Breast epithelium (tissue), 4 donors: ENCODE data around the gene NPR2. TPM values are rescaled to one million over a fixed set of nuclear protein-coding genes. Genes with fewer than 3 reads are reported as not detected.

ENCODE experiments used
- DNase-seq, 2 donors: peaks; one replicate each; pipeline ENCODE4 v3.0.0-alpha.2; 2019; ENCODE audit warnings: low spot score in 2 of 2
- H3K27ac ChIP-seq, 2 donors: fragments of 200-600 bp; sonication (generic) in 1 of 2; one replicate each; pipeline ENCODE4 v1.5.1; 2016 to 2019; ENCODE audit warnings: mild to moderate bottlenecking in 1 of 2
- H3K27me3 ChIP-seq, 2 donors: fragments of 200-600 bp; sonication (generic) in 1 of 2; one replicate each; pipeline versions ENCODE4 v1.5.1 to v1.6.0; 2017 to 2019; ENCODE audit warnings: control low read depth in 1 of 2, mild to moderate bottlenecking in 1 of 2
- H3K36me3 ChIP-seq: fragments of 200-600 bp; one replicate; pipeline ENCODE4 v1.5.1; 2019
- H3K4me1 ChIP-seq, 2 donors: fragments of 200-600 bp; sonication (generic); one replicate each; pipeline ENCODE4 v1.5.1; 2016 to 2019; ENCODE audit warnings: control low read depth in 1 of 2
- H3K4me3 ChIP-seq, 3 donors: fragments of 200-600 bp; sonication (generic); 1 replicate in 2 of 3; 2 replicates in 1 of 3; pipeline ENCODE4 v1.5.1; 2016 to 2019; ENCODE audit warnings: mild to moderate bottlenecking in 3 of 3, moderate library complexity in 2 of 3
- H3K9me3 ChIP-seq, 2 donors: fragments of 200-600 bp; sonication (generic) in 1 of 2; one replicate each; pipeline ENCODE4 v1.5.1; 2016 to 2019; ENCODE audit warnings: control low read depth in 1 of 2
- POLR2A ChIP-seq: fragments of 450-650 bp; IDR thresholded peaks from one replicate; pipeline ENCODE4 v1.6.1; 2016; ENCODE audit warnings: antibody characterized with exemption, mild to moderate bottlenecking, moderate library complexity
- POLR2AphosphoS5 ChIP-seq, 3 donors: sonication (generic); formaldehyde crosslinking; IDR thresholded peaks; one replicate each; pipeline ENCODE4 v1.6.1; 2017; ENCODE audit warnings: antibody characterized with exemption in 3 of 3
- intact Hi-C: fragments of 100-400 bp; cut with DNase I; formaldehyde crosslinking; loops from one replicate; pipeline ENCODE4 v1.15.1; 2023; ENCODE audit warnings: low total_unique reads
- total RNA-seq, 3 donors: library from RNA; depleted of rRNA; stranded (reverse); fragments of >200 nt; gene quantifications; one replicate each; pipeline ENCODE4 v1.1.0, GENCODE V29; 2016
- TF ChIP-seq, protein P1 (sequence below), 3 donors: fragments of 450-650 bp; IDR thresholded peaks; one replicate each; pipeline ENCODE4 v1.5.1; 2016 to 2017; ENCODE audit warnings: antibody characterized with exemption in 3 of 3, mild to moderate bottlenecking in 3 of 3, moderate library complexity in 3 of 3

NPR2 gene
- total RNA-seq, 3 donors from 2014 or later: 10.2 to 34.2 (median 14.7) TPM

DNA sequence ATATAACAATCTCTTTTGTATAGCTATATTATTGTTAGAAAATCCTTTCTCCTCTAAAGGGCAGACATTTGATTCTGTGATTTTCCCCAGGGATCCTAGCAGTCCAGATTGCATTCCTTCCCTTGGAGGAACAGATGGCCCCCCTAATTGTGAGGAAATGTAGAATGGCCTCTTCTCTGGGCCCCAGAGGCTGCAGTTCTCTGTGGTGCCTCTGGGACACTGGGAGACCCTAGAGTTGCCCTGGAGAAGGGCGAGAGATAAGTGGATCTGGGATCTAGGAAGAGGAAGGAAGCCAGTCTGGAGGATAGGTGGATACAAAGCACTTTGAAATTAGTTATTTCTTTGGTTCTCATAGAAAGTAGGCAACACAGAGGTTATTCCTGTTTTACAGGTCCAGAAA lies 25.3 kb downstream of the NPR2 start:
- no peak for TF ChIP-seq POLR2AphosphoS5 (IDR thresholded peaks at IDR 0.05)
- no peak for TF ChIP-seq POLR2A
- TF ChIP-seq, protein P1, sequence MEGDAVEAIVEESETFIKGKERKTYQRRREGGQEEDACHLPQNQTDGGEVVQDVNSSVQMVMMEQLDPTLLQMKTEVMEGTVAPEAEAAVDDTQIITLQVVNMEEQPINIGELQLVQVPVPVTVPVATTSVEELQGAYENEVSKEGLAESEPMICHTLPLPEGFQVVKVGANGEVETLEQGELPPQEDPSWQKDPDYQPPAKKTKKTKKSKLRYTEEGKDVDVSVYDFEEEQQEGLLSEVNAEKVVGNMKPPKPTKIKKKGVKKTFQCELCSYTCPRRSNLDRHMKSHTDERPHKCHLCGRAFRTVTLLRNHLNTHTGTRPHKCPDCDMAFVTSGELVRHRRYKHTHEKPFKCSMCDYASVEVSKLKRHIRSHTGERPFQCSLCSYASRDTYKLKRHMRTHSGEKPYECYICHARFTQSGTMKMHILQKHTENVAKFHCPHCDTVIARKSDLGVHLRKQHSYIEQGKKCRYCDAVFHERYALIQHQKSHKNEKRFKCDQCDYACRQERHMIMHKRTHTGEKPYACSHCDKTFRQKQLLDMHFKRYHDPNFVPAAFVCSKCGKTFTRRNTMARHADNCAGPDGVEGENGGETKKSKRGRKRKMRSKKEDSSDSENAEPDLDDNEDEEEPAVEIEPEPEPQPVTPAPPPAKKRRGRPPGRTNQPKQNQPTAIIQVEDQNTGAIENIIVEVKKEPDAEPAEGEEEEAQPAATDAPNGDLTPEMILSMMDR (IDR thresholded peaks at IDR 0.05): no peak
- H3K36me3 ChIP-seq: no peaks in the 10 kb centered on the region

DNA sequence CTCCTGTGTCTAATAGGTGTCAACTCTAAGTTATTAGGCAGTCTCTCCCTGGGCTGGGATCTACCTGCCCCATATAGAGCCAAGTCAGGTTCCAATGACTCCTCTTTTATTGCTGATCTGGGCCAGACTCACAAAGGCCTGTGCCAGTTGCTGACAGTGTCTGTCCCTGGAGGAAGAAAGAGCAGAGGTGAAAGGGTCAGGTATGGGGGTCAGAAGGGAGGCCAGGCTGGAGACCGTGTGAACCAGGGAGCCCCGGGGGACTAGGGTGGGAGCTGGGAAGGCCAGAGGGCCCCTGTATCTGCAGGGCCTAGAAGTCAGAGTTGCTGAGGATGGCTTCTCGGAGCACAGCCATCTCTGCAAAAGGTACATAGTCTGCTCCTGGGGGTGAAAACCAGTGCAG lies 26.9 kb downstream of the NPR2 start:
- TF ChIP-seq, protein P1 (IDR thresholded peaks at IDR 0.05): no peak
- TF ChIP-seq POLR2A (no peak), POLR2AphosphoS5 (IDR thresholded peaks at IDR 0.05) (no peak)
- H3K27ac ChIP-seq: no peak overlapping the region
- no peaks in the 10 kb centered on the region for H3K9me3 ChIP-seq
- H3K36me3 ChIP-seq: no peaks in the 10 kb centered on the region
- H3K4me1 ChIP-seq: peaks cover 7% of the 10 kb centered on the region in 2 donors
- DNase-seq: no peak
- no peak overlapping the region for H3K4me3 ChIP-seq
- no peaks in the 10 kb centered on the region for H3K27me3 ChIP-seq
- intact Hi-C loops: no loop called here

More for the DNA sequence above, 25.3 kb downstream of the NPR2 start:
- Histone ChIP-seq H3K4me3 (no peak overlapping the region), H3K9me3 (no peaks in the 10 kb centered on the region), H3K27me3 (no peaks in the 10 kb centered on the region), H3K27ac (no peak overlapping the region), H3K4me1 (peaks cover 7% of the 10 kb centered on the region in 2 donors)
- intact Hi-C loops: no loop called here
- DNase-seq: no peak

DNA sequence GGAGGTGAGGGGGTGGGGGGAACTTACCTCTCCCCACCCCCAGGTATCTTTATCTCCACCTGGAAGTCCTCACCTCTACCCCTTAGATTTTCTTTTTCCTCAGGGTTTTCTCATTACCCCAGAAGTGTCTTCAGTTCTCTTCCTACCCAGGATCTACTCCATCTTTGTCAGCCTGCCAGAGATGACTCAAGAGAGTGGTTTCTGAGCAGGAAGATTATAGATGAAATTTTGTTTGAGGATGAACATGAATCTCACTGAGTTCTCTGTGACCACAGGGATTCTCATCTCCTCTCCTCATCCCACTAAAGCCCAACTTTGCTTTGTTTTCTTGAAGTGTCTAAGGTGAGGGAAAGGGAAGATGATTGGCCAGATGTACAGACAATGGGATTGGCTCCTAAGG lies 28.7 kb downstream of the NPR2 start:
- intact Hi-C loops: no loop called here

DNA sequence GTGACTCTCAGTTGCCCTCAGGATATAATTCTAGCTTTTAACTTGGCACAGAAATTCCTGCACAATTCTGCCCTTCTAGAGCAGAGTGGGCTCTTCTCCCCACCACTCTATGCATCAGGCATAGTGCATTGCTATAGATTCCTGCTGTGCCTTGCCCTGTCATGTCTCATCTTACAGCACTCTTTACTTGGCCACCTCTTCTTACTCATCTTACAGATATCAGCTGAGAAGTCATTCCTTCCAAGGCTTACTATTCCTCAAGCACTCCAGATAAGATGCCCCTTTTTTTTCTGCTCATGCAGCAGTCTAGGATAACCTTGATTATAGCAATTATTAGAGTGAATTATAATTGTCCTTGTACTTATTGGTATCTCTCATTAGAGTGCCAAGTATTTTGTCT lies 31.5 kb downstream of the NPR2 start:
- Histone ChIP-seq H3K9me3 (no peaks in the 10 kb centered on the region), H3K36me3 (no peaks in the 10 kb centered on the region), H3K27me3 (no peaks in the 10 kb centered on the region), H3K27ac (no peak overlapping the region), H3K4me3 (no peak overlapping the region), H3K4me1 (no peaks in the 10 kb centered on the region)
- intact Hi-C loops: no loop called here
- TF ChIP-seq, protein P1 (IDR thresholded peaks at IDR 0.05): no peak
- no peak for TF ChIP-seq POLR2AphosphoS5 (IDR thresholded peaks at IDR 0.05)
- TF ChIP-seq POLR2A: no peak
- DNase-seq: no peak

More for the DNA sequence above, 28.7 kb downstream of the NPR2 start:
- Histone ChIP-seq H3K9me3 (no peaks in the 10 kb centered on the region), H3K4me1 (no peaks in the 10 kb centered on the region), H3K4me3 (no peak overlapping the region), H3K27me3 (no peaks in the 10 kb centered on the region), H3K36me3 (no peaks in the 10 kb centered on the region), H3K27ac (no peak overlapping the region)
- TF ChIP-seq POLR2A (no peak), POLR2AphosphoS5 (IDR thresholded peaks at IDR 0.05) (no peak)
- TF ChIP-seq, protein P1 (IDR thresholded peaks at IDR 0.05): no peak
- no peak for DNase-seq

DNA sequence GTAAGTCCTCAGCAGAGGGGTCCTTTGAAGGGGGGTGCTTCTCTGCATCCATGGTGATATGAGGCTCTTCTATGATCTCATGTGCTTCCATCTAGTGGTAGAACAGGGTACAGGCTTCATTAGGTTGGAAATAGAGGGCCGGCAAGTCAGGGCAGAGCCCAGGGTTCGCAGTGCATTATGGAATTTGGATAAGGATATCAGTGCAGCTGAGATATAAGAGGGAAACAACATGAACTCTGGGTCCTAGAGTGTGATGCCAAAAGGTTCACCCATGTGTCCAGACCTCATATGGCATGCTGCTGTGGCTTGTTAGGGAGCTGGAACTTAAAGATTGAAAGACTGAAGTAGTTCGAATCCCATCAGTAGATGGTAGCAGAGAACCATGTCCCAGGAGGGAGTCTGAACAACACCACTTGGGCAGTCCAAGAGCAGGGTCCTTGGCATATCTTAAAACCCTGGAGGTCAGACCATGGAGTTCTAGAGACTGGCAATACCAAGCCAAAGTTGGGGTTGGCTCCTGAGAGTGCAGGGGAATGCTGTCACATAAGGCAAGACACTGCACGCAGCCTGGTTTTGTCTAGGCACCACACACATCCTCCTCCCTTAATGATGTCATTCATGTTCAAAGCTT lies 34.8 kb downstream of the NPR2 start:
- Histone ChIP-seq H3K27ac (no peak overlapping the region), H3K27me3 (no peaks in the 10 kb centered on the region), H3K36me3 (no peaks in the 10 kb centered on the region), H3K9me3 (no peaks in the 10 kb centered on the region), H3K4me3 (no peak overlapping the region), H3K4me1 (no peaks in the 10 kb centered on the region)
- DNase-seq: no peak
- TF ChIP-seq POLR2AphosphoS5 (IDR thresholded peaks at IDR 0.05): no peak
- TF ChIP-seq, protein P1 (IDR thresholded peaks at IDR 0.05): peak; percentile 54 to 72 (median 72)
- intact Hi-C loops: no loop called here
